ENCODE results near the gene NXNL2. TPM values are rescaled to one million over a fixed set of nuclear protein-coding genes. Genes with fewer than 3 reads are reported as not detected.

Gene NXNL2
- total RNA-seq, 1 experiment from 2014 or later: 0.86 TPM

GRCh38 chr9:88511906-88512305, 23.1 kb upstream of the NXNL2 start:
- no peak for ATAC-seq

More at GRCh38 chr9:88511906-88512305, 23.1 kb upstream of the NXNL2 start:
- Histone ChIP-seq H3K27me3 (ENCODE audit: insufficient read depth, low read length) (no peaks in the 10 kb centered on the region), H3K36me3 (ENCODE audit: control insufficient read depth in 1 of 2, insufficient read depth in 2 of 2, low read length in 2 of 2) (no peaks in the 10 kb centered on the region), H3K9me3 (ENCODE audit: control insufficient read depth in 1 of 2, insufficient read depth in 1 of 2, low read depth in 1 of 2, low read length in 2 of 2) (no peaks in the 10 kb centered on the region), H3K27ac (ENCODE audit: low read depth, low read length) (no peak overlapping the region), H3K79me2 (ENCODE audit: insufficient read depth, low read length) (no peaks in the 10 kb centered on the region), H4K20me1 (ENCODE audit: insufficient read depth) (no peaks in the 10 kb centered on the region), H3K9me2 (ENCODE audit: insufficient read depth) (no peaks in the 10 kb centered on the region), H2AFZ (ENCODE audit: low read depth, low read length, poor library complexity, severe bottlenecking) (no peak overlapping the region), H3K9ac (ENCODE audit: low read length) (no peak overlapping the region), H3K4me1 (ENCODE audit: control insufficient read depth in 1 of 2, insufficient read depth in 2 of 2, low read length in 2 of 2) (peaks cover 0 to 8% of the 10 kb centered on the region in 2 experiments; a peak in 1 of 4 replicates), H3K4me2 (ENCODE audit: low read length) (no peak overlapping the region), H3K4me3 (replicated peaks in 1 of 2; ENCODE audit: low read depth in 1 of 2, low read length in 2 of 2) (no peak overlapping the region)
- TF ChIP-seq EZH2 (IDR thresholded peaks at IDR 0.05) (no peak), POLR2A (IDR thresholded peaks at IDR 0.05; ENCODE audit: borderline replicate concordance, extremely low read depth, insufficient read depth, insufficient read length) (no peak), ZNF274 (IDR thresholded peaks at IDR 0.05; ENCODE audit: low read depth, low read length) (no peak), FOSL1 (IDR thresholded peaks at IDR 0.05; ENCODE audit: low read depth) (no peak), SIN3A (IDR thresholded peaks at IDR 0.05; ENCODE audit: low read depth) (no peak), EGR1 (IDR thresholded peaks at IDR 0.05; ENCODE audit: low read depth) (no peak), YY1 (IDR thresholded peaks at IDR 0.05; ENCODE audit: extremely low read depth, insufficient replicate concordance, low read depth, low read length) (no peak), POLR2AphosphoS5 (IDR thresholded peaks at IDR 0.05; ENCODE audit: low read depth, low read length) (no peak), ZBTB33 (IDR thresholded peaks at IDR 0.05; ENCODE audit: extremely low read depth, insufficient replicate concordance, low read length) (no peak), ELF1 (IDR thresholded peaks at IDR 0.05; ENCODE audit: borderline replicate concordance, low read depth) (no peak), ZFX (IDR thresholded peaks at IDR 0.05) (no peak), ATF3 (IDR thresholded peaks at IDR 0.05) (no peak)
- TF ChIP-seq, protein P1, sequence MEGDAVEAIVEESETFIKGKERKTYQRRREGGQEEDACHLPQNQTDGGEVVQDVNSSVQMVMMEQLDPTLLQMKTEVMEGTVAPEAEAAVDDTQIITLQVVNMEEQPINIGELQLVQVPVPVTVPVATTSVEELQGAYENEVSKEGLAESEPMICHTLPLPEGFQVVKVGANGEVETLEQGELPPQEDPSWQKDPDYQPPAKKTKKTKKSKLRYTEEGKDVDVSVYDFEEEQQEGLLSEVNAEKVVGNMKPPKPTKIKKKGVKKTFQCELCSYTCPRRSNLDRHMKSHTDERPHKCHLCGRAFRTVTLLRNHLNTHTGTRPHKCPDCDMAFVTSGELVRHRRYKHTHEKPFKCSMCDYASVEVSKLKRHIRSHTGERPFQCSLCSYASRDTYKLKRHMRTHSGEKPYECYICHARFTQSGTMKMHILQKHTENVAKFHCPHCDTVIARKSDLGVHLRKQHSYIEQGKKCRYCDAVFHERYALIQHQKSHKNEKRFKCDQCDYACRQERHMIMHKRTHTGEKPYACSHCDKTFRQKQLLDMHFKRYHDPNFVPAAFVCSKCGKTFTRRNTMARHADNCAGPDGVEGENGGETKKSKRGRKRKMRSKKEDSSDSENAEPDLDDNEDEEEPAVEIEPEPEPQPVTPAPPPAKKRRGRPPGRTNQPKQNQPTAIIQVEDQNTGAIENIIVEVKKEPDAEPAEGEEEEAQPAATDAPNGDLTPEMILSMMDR (IDR thresholded peaks at IDR 0.05 in 2 of 3, conservative IDR thresholded peaks at IDR 0.05 in 1 of 3; ENCODE audit: borderline replicate concordance in 1 of 3, insufficient read depth in 1 of 3, low read depth in 2 of 3, low read length in 2 of 3): no peak
- TF ChIP-seq, protein P2, sequence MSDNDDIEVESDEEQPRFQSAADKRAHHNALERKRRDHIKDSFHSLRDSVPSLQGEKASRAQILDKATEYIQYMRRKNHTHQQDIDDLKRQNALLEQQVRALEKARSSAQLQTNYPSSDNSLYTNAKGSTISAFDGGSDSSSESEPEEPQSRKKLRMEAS (IDR thresholded peaks at IDR 0.05): no peak
- TF ChIP-seq, protein P3, sequence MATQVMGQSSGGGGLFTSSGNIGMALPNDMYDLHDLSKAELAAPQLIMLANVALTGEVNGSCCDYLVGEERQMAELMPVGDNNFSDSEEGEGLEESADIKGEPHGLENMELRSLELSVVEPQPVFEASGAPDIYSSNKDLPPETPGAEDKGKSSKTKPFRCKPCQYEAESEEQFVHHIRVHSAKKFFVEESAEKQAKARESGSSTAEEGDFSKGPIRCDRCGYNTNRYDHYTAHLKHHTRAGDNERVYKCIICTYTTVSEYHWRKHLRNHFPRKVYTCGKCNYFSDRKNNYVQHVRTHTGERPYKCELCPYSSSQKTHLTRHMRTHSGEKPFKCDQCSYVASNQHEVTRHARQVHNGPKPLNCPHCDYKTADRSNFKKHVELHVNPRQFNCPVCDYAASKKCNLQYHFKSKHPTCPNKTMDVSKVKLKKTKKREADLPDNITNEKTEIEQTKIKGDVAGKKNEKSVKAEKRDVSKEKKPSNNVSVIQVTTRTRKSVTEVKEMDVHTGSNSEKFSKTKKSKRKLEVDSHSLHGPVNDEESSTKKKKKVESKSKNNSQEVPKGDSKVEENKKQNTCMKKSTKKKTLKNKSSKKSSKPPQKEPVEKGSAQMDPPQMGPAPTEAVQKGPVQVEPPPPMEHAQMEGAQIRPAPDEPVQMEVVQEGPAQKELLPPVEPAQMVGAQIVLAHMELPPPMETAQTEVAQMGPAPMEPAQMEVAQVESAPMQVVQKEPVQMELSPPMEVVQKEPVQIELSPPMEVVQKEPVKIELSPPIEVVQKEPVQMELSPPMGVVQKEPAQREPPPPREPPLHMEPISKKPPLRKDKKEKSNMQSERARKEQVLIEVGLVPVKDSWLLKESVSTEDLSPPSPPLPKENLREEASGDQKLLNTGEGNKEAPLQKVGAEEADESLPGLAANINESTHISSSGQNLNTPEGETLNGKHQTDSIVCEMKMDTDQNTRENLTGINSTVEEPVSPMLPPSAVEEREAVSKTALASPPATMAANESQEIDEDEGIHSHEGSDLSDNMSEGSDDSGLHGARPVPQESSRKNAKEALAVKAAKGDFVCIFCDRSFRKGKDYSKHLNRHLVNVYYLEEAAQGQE (IDR thresholded peaks at IDR 0.05; ENCODE audit: low read depth): no peak
- no peak for DNase-seq (ENCODE audit: low read depth, low spot score)
- ChIA-PET POLR2A (no interaction called here), RAD21 (ENCODE audit: low non-redundant PET in 1 of 2, low total read pairs in 2 of 2, uncharacterized antibody in 2 of 2, unreplicated experiment in 2 of 2) (no interaction called here), CTCF (no interaction called here)
- intact Hi-C loops (cut with micrococcal nuclease): no loop called here
- no TSS peak for BruUV-seq (replicated peaks)

All from HCT116 (cell line).